K562 (cell line): ENCODE data around the gene CDK5RAP3. TPM values are rescaled to one million over a fixed set of nuclear protein-coding genes. Genes with fewer than 3 reads are reported as not detected.

Experiments used
- ARHGAP35 ChIP-seq: fragments of 450-650 bp; IDR thresholded peaks from 2 replicates; pipeline ENCODE4 v1.6.1; 2018; ENCODE audit not compliant: partially characterized antibody
- BCL6 ChIP-seq: fragments of 250-450 bp; sonication (Bioruptor Pico); IDR thresholded peaks from 2 replicates; pipeline ENCODE4 v1.4.0; 2020
- HIVEP1 ChIP-seq: fragments of 250-450 bp; sonication (Bioruptor Pico); IDR thresholded peaks from 2 replicates; pipeline ENCODE4 v1.4.0; 2020; ENCODE audit warnings: mild to moderate bottlenecking
- NFYB ChIP-seq: IDR thresholded peaks from 2 replicates; pipeline ENCODE4 v1.6.1; 2011; ENCODE audit warnings: mild to moderate bottlenecking, moderate library complexity; ENCODE audit not compliant: insufficient read length; ENCODE audit errors: extremely low read depth
- PCBP2 ChIP-seq: fragments of 200-400 bp; formaldehyde crosslinking; IDR thresholded peaks from 2 replicates; pipeline ENCODE4 v1.6.1; 2018; ENCODE audit warnings: low read length, low read depth, mild to moderate bottlenecking, moderate library complexity; ENCODE audit not compliant: poor library complexity, severe bottlenecking
- PTRF ChIP-seq: fragments of 450-650 bp; IDR thresholded peaks from 2 replicates; pipeline ENCODE4 v1.6.1; 2016; ENCODE audit warnings: mild to moderate bottlenecking, missing genetic modification characterization, missing compliant biosample characterization
- SAFB2 ChIP-seq: fragments of 200-400 bp; formaldehyde crosslinking; IDR thresholded peaks from 2 replicates; pipeline ENCODE4 v1.6.1; 2018; ENCODE audit warnings: borderline replicate concordance, low read length, low read depth, moderate library complexity; ENCODE audit not compliant: severe bottlenecking
- SMAD4 ChIP-seq: fragments of 250-450 bp; sonication (Bioruptor Pico); conservative IDR thresholded peaks from 2 replicates; pipeline ENCODE4 v1.8.0; 2021; ENCODE audit warnings: inconsistent platforms, mild to moderate bottlenecking, moderate library complexity
- SMARCA4 ChIP-seq: fragments of 450-650 bp; IDR thresholded peaks from 2 replicates; pipeline ENCODE4 v1.6.1; 2016
- SMARCC2 ChIP-seq: fragments of 450-650 bp; IDR thresholded peaks from 2 replicates; pipeline ENCODE4 v1.6.1; 2017; ENCODE audit warnings: antibody characterized with exemption, moderate library complexity, mild to moderate bottlenecking, low read depth
- YY1 ChIP-seq, 3 experiments: IDR thresholded peaks; 2 replicates each; pipeline ENCODE4 v1.6.1; 2011; ENCODE audit warnings: low read length in 2 of 3, mild to moderate bottlenecking in 2 of 3, moderate library complexity in 2 of 3, borderline replicate concordance in 1 of 3, control low read depth in 1 of 3, low read depth in 1 of 3; ENCODE audit not compliant: insufficient read depth in 3 of 3, insufficient replicate concordance in 2 of 3, control insufficient read depth in 1 of 3, insufficient read length in 1 of 3; ENCODE audit errors: extremely low read depth in 1 of 3
- ZBTB2 ChIP-seq: fragments of 450-650 bp; IDR thresholded peaks from 2 replicates; pipeline ENCODE4 v1.6.1; 2016; ENCODE audit warnings: antibody characterized with exemption
- ZBTB7A ChIP-seq: IDR thresholded peaks from 2 replicates; pipeline ENCODE4 v1.6.1; 2011; ENCODE audit warnings: low read depth, mild to moderate bottlenecking, low read length, moderate library complexity, borderline replicate concordance; ENCODE audit not compliant: control insufficient read depth
- ZFX ChIP-seq: sonication (generic); formaldehyde crosslinking; IDR thresholded peaks from 2 replicates; pipeline ENCODE4 v1.8.0; 2022; ENCODE audit warnings: mild to moderate bottlenecking, missing genetic modification reagents, moderate library complexity
- ZNF324 ChIP-seq: fragments of 250-450 bp; sonication (Bioruptor Pico); IDR thresholded peaks from 2 replicates; pipeline ENCODE4 v1.4.0; 2020; ENCODE audit warnings: mild to moderate bottlenecking
- ZNF717 ChIP-seq: fragments of 250-450 bp; sonication (Bioruptor Pico); IDR thresholded peaks from 2 replicates; pipeline ENCODE4 v1.5.0; 2021
- polyA plus RNA-seq, 8 experiments: library from polyadenylated mRNA; depleted of rRNA in 4 of 8; stranded (reverse) in 5 of 8; unstranded in 3 of 8; fragments of >200 nt; fragmentation: Nextera tagmentation in 2 of 8; fragmentation: Illumina TruSeq in 1 of 8; extraction: Ambion mirVana in 2 of 8; extraction: Trizol in 1 of 8; gene quantifications; 2 replicates each; pipeline versions ENCODE4 v1.2.1 to v1.2.3, GENCODE V29; 2011 to 2014; ENCODE audit warnings: inconsistent platforms in 1 of 8, missing spikeins in 1 of 8
- total RNA-seq, 7 experiments: library from RNA; depleted of rRNA in 6 of 7; stranded (reverse); fragments of >200 nt in 6 of 7; fragmentation: Illumina TruSeq in 2 of 7; extraction: Trizol in 2 of 7; gene quantifications; 2 replicates each; pipeline versions ENCODE4 v1.2.1 to v1.2.3, GENCODE V29; 2011 to 2021; ENCODE audit warnings: low replicate concordance in 1 of 7
- TF ChIP-seq, protein P1 (sequence below): fragments of 450-650 bp; IDR thresholded peaks from 2 replicates; pipeline ENCODE4 v1.6.1; 2016; ENCODE audit warnings: missing biosample characterization, missing genetic modification characterization

Gene CDK5RAP3
- total and polyA plus RNA-seq, 9 of the 15 experiments (the other 6 are each of a cell fraction or from before 2014, with no cell fraction given): 44.2 to 202 (median 91.5) TPM

- TF ChIP-seq, protein P1, sequence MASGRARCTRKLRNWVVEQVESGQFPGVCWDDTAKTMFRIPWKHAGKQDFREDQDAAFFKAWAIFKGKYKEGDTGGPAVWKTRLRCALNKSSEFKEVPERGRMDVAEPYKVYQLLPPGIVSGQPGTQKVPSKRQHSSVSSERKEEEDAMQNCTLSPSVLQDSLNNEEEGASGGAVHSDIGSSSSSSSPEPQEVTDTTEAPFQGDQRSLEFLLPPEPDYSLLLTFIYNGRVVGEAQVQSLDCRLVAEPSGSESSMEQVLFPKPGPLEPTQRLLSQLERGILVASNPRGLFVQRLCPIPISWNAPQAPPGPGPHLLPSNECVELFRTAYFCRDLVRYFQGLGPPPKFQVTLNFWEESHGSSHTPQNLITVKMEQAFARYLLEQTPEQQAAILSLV (tag): no peak
- TF ChIP-seq SMARCC2: no peak
- no peak for TF ChIP-seq BCL6 (CRISPR knock-in tag)
- TF ChIP-seq ZBTB2: no peak
- TF ChIP-seq ZNF324: no peak
- TF ChIP-seq YY1 (IDR thresholded peaks at IDR 0.05; ENCODE audit: borderline replicate concordance in 1 of 3, control insufficient read depth in 1 of 3, extremely low read depth in 1 of 3, insufficient read depth in 3 of 3, insufficient read length in 1 of 3, insufficient replicate concordance in 2 of 3, low read depth in 1 of 3, low read length in 2 of 3): peak in 2 of 3 experiments; percentile 37 to 52
- TF ChIP-seq SAFB2: no peak
- TF ChIP-seq PCBP2: no peak
- TF ChIP-seq NFYB: no peak
- peak; percentile 96 for TF ChIP-seq ZBTB7A
- no peak for TF ChIP-seq SMARCA4
- no peak for TF ChIP-seq ARHGAP35
- TF ChIP-seq SMAD4 (CRISPR knock-in tag): 0 out of 2 replicates have a peak, but pooled peaks have one; percentile 44
- TF ChIP-seq ZFX: no peak
- TF ChIP-seq HIVEP1: no peak
- TF ChIP-seq PTRF (tag): no peak
- TF ChIP-seq ZNF717 (CRISPR knock-in tag): no peak
These were observed 55.8 kb downstream of the CDK5RAP3 start (continued) for GRCh38 chr17:48026502-48027321.
